Esophagus muscularis mucosa (tissue), 4 donors: ENCODE results near the gene IL4R. TPM values are rescaled to one million over a fixed set of nuclear protein-coding genes. Genes with fewer than 3 reads are reported as not detected.
A peak's percentile ranks its signal among the peaks of the same experiment; 100 is the strongest.

Source experiments
- DNase-seq: peaks from one replicate; pipeline ENCODE4 v3.0.0-alpha.2; 2017; ENCODE audit errors: extremely low spot score
- H3K27ac ChIP-seq, 4 donors: fragments of 200-600 bp; sonication (generic); replicated peaks in 1 of 4; 1 replicate in 3 of 4; 2 replicates in 1 of 4; pipeline ENCODE4 v1.5.1; 2016 to 2019; ENCODE audit warnings: mild to moderate bottlenecking in 1 of 4
- H3K27me3 ChIP-seq, 4 donors: fragments of 200-600 bp; sonication (generic); one replicate each; pipeline versions ENCODE4 v1.5.1 to v1.6.0; 2016 to 2019
- H3K36me3 ChIP-seq, 4 donors: fragments of 200-600 bp; sonication (generic); one replicate each; pipeline ENCODE4 v1.5.1; 2016 to 2019
- H3K4me1 ChIP-seq, 4 donors: fragments of 200-600 bp; sonication (generic); one replicate each; pipeline ENCODE4 v1.5.1; 2016 to 2019
- H3K4me3 ChIP-seq, 4 donors: fragments of 200-600 bp; sonication (generic); 1 replicate in 2 of 4; 2 replicates in 2 of 4; pipeline ENCODE4 v1.5.1; 2016 to 2019; ENCODE audit warnings: mild to moderate bottlenecking in 4 of 4, moderate library complexity in 1 of 4
- H3K9me3 ChIP-seq, 4 donors: fragments of 200-600 bp; sonication (generic); 1 replicate in 3 of 4; 2 replicates in 1 of 4; pipeline ENCODE4 v1.5.1; 2016 to 2019
- EP300 ChIP-seq: sonication (generic); formaldehyde crosslinking; IDR thresholded peaks from one replicate; pipeline ENCODE4 v1.6.1; 2017; ENCODE audit warnings: antibody characterized with exemption
- POLR2A ChIP-seq: fragments of 450-650 bp; IDR thresholded peaks from one replicate; pipeline ENCODE4 v1.6.1; 2017; ENCODE audit warnings: antibody characterized with exemption, moderate library complexity, mild to moderate bottlenecking, low read depth
- POLR2AphosphoS5 ChIP-seq, 2 donors: sonication (generic); formaldehyde crosslinking; IDR thresholded peaks; one replicate each; pipeline ENCODE4 v1.6.1; 2017; ENCODE audit warnings: antibody characterized with exemption in 2 of 2
- WGBS: methylation state at CpG from one replicate; pipeline ENCODE4 v1.1.5; 2018; 5-methylcytosine and 5-hydroxymethylcytosine counted together
- intact Hi-C: fragments of 100-400 bp; cut with DNase I; formaldehyde crosslinking; loops from one replicate; pipeline ENCODE4 v1.15.1; 2023
- total RNA-seq, 4 donors: library from RNA; depleted of rRNA; stranded (reverse); fragments of >200 nt; gene quantifications; one replicate each; pipeline versions ENCODE4 v1.1.0 to v1.2.1, GENCODE V29; 2016
- TF ChIP-seq, protein P1 (sequence below), 3 experiments: fragments of 200-600 bp in 2 of 3; fragments of 450-650 bp in 1 of 3; sonication (generic) in 2 of 3; IDR thresholded peaks; one replicate each; pipeline ENCODE4 v1.5.1; 2017 to 2019; ENCODE audit warnings: antibody characterized with exemption in 3 of 3, mild to moderate bottlenecking in 2 of 3, moderate library complexity in 1 of 3

IL4R gene
- total RNA-seq, 4 donors from 2014 or later: 72.7 to 167 (median 116) TPM

GRCh38 chr16:27319257-27319965 is 5.6 kb downstream of the IL4R start:
- Histone ChIP-seq H3K4me1 (peaks cover 59 to 100% (median 98%) of the 10 kb centered on the region in 4 donors), H3K27me3 (no peaks in the 10 kb centered on the region), H3K9me3 (no peaks in the 10 kb centered on the region), H3K36me3 (no peaks in the 10 kb centered on the region), H3K27ac (peak overlapping the region; percentile 97 to 99 (median 98)), H3K4me3 (no peak overlapping the region)
- DNase-seq: no peak
- intact Hi-C loops: loop anchor here (5.0 kb wide), 1 partner anchor 77 kb away; no protein-coding TSS in a partner anchor
- TF ChIP-seq EP300: no peak
- TF ChIP-seq POLR2A: no peak
- TF ChIP-seq, protein P1, sequence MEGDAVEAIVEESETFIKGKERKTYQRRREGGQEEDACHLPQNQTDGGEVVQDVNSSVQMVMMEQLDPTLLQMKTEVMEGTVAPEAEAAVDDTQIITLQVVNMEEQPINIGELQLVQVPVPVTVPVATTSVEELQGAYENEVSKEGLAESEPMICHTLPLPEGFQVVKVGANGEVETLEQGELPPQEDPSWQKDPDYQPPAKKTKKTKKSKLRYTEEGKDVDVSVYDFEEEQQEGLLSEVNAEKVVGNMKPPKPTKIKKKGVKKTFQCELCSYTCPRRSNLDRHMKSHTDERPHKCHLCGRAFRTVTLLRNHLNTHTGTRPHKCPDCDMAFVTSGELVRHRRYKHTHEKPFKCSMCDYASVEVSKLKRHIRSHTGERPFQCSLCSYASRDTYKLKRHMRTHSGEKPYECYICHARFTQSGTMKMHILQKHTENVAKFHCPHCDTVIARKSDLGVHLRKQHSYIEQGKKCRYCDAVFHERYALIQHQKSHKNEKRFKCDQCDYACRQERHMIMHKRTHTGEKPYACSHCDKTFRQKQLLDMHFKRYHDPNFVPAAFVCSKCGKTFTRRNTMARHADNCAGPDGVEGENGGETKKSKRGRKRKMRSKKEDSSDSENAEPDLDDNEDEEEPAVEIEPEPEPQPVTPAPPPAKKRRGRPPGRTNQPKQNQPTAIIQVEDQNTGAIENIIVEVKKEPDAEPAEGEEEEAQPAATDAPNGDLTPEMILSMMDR (IDR thresholded peaks at IDR 0.05): no peak
- TF ChIP-seq POLR2AphosphoS5 (IDR thresholded peaks at IDR 0.05): no peak
- WGBS: 82% methylated on average over 13 of the region's 13 CpGs

GRCh38 chr16:27320261-27321012 is 6.7 kb downstream of the IL4R start:
- Histone ChIP-seq H3K4me3 (peak overlapping the region in 1 of 4 donors; percentile 8), H3K27ac (peak overlapping the region; percentile 97 to 99 (median 98)), H3K9me3 (no peaks in the 10 kb centered on the region), H3K36me3 (peaks cover 0 to 5% (median 0%) of the 10 kb centered on the region in 4 donors), H3K4me1 (peaks cover 52 to 100% (median 100%) of the 10 kb centered on the region in 4 donors), H3K27me3 (no peaks in the 10 kb centered on the region)
- DNase-seq: no peak
- 68% methylated on average over 12 of the region's 12 CpGs for WGBS
- TF ChIP-seq POLR2AphosphoS5 (IDR thresholded peaks at IDR 0.05) (no peak), POLR2A (no peak), EP300 (no peak)
- TF ChIP-seq, protein P1 (IDR thresholded peaks at IDR 0.05): no peak
- intact Hi-C loops: no loop called here

GRCh38 chr16:27321013-27321915 is 7.5 kb downstream of the IL4R start:
- intact Hi-C loops: no loop called here
- peaks cover 0 to 5% (median 0%) of the 10 kb centered on the region in 4 donors for H3K36me3 ChIP-seq
- no peak overlapping the region for H3K4me3 ChIP-seq
- no peak for DNase-seq
- H3K27ac ChIP-seq: peak overlapping the region; percentile 97 to 99 (median 98)
- no peaks in the 10 kb centered on the region for H3K9me3 ChIP-seq
- no peaks in the 10 kb centered on the region for H3K27me3 ChIP-seq
- TF ChIP-seq POLR2A (no peak), POLR2AphosphoS5 (IDR thresholded peaks at IDR 0.05) (peak in 1 of 2 donors; percentile 50), EP300 (no peak)
- TF ChIP-seq, protein P1 (IDR thresholded peaks at IDR 0.05): no peak
- H3K4me1 ChIP-seq: peaks cover 51 to 100% (median 100%) of the 10 kb centered on the region in 4 donors
- 73% methylated on average over 7 of the region's 7 CpGs for WGBS

GRCh38 chr16:27322858-27323780 is 9.3 kb downstream of the IL4R start:
- Histone ChIP-seq H3K9me3 (no peaks in the 10 kb centered on the region), H3K27me3 (no peaks in the 10 kb centered on the region), H3K36me3 (peaks cover 0 to 5% (median 0%) of the 10 kb centered on the region in 4 donors), H3K27ac (peak overlapping the region; percentile 97 to 99 (median 98)), H3K4me1 (peaks cover 54 to 100% (median 100%) of the 10 kb centered on the region in 4 donors), H3K4me3 (no peak overlapping the region)
- TF ChIP-seq POLR2AphosphoS5 (IDR thresholded peaks at IDR 0.05) (no peak), EP300 (no peak), POLR2A (no peak)
- TF ChIP-seq, protein P1 (IDR thresholded peaks at IDR 0.05): no peak
- intact Hi-C loops: no loop called here
- WGBS: 82% methylated on average over 8 of the region's 9 CpGs
- no peak for DNase-seq
